CD4-positive, alpha-beta T cell (primary cell): ENCODE results near the gene LRRC45. TPM values are rescaled to one million over a fixed set of nuclear protein-coding genes. Genes with fewer than 3 reads are reported as not detected.

ENCODE experiments used
- ATAC-seq: fragments of 200-7000 bp; cut with Tn5 transposase; one replicate; pipeline ENCODE4 v1.10.0; 2022; ENCODE audit warnings: mild to moderate bottlenecking; ENCODE audit not compliant: poor library complexity
- CTCF ChIA-PET: fragments of 350-600 bp; sonication (Branson Sonifier 250); formaldehyde crosslinking; loops from one replicate; lab custom pipeline; 2021; ENCODE audit warnings: antibody characterized with exemption, inconsistent platforms; lab: Charles Lee
- POLR2A ChIA-PET: fragments of 350-600 bp; sonication (Branson Sonifier 250); formaldehyde crosslinking; loops from one replicate; lab custom pipeline; 2021; ENCODE audit warnings: antibody characterized with exemption, inconsistent platforms; lab: Charles Lee
- DNase-seq, 14 experiments: peaks; one replicate each; pipeline ENCODE4 v3.0.0-alpha.2; 2013 to 2020; ENCODE audit warnings: mixed read lengths in 2 of 14
- H3K27ac ChIP-seq, 2 donors: one replicate each; pipeline versions ENCODE4 v1.5.1 to v1.7.0; 2013; ENCODE audit warnings: low read length in 2 of 2, low read depth in 1 of 2, mild to moderate bottlenecking in 1 of 2
- H3K27me3 ChIP-seq, 2 experiments: 1 replicate in 1 of 2; 2 replicates in 1 of 2; pipeline versions ENCODE4 v1.6.1 to v1.7.0; 2013; ENCODE audit warnings: low read length in 2 of 2, control low read depth in 1 of 2, mild to moderate bottlenecking in 1 of 2, moderate library complexity in 1 of 2; ENCODE audit not compliant: insufficient read depth in 2 of 2, control insufficient read depth in 1 of 2
- H3K36me3 ChIP-seq: one replicate; pipeline ENCODE4 v1.6.1; 2013; ENCODE audit warnings: low read length, control low read depth; ENCODE audit not compliant: insufficient read depth
- H3K4me1 ChIP-seq: one replicate; pipeline ENCODE4 v1.6.1; 2013; ENCODE audit warnings: low read length, control low read depth; ENCODE audit not compliant: insufficient read depth
- H3K4me3 ChIP-seq: one replicate; pipeline ENCODE4 v1.5.1; 2013; ENCODE audit warnings: mild to moderate bottlenecking, low read length, moderate library complexity
- H3K9me3 ChIP-seq, 2 experiments: 1 replicate in 1 of 2; 2 replicates in 1 of 2; pipeline versions ENCODE4 v1.6.1 to v1.7.0; 2013; ENCODE audit warnings: low read length in 2 of 2, mild to moderate bottlenecking in 2 of 2, control low read depth in 1 of 2, moderate library complexity in 1 of 2; ENCODE audit not compliant: control insufficient read depth in 1 of 2, insufficient read depth in 1 of 2
- H3K27ac Mint-ChIP-seq: one replicate; pipeline ENCODE4 v1.8.0; 2020; ENCODE audit warnings: mixed read lengths
- H3K27me3 Mint-ChIP-seq: one replicate; pipeline ENCODE4 v1.8.0; 2021; ENCODE audit warnings: mixed read lengths
- H3K36me3 Mint-ChIP-seq: one replicate; pipeline ENCODE4 v1.8.0; 2021; ENCODE audit warnings: low read depth, mixed read lengths
- H3K4me1 Mint-ChIP-seq: one replicate; pipeline ENCODE4 v1.8.0; 2021; ENCODE audit warnings: low read depth, mixed read lengths
- H3K4me3 Mint-ChIP-seq: one replicate; pipeline ENCODE4 v1.8.0; 2020; ENCODE audit warnings: mild to moderate bottlenecking, mixed read lengths
- H3K9me3 Mint-ChIP-seq: one replicate; pipeline ENCODE4 v1.8.0; 2020; ENCODE audit warnings: mixed read lengths
- CTCF ChIP-seq: fragments of 200-600 bp; IDR thresholded peaks from one replicate; pipeline ENCODE4 v1.8.0; 2022; ENCODE audit warnings: antibody characterized with exemption, mild to moderate bottlenecking
- intact Hi-C, 2 experiments: fragments of 100-400 bp; cut with DNase I in 1 of 2; cut with micrococcal nuclease in 1 of 2; formaldehyde crosslinking; loops; one replicate each; pipeline versions ENCODE4 v1.15.1 to v1.9.0; 2023 to 2025; cut with DNase I, micrococcal nuclease
- total RNA-seq, 174 experiments: library from RNA in 2 of 174; stranded (reverse) in 2 of 174; gene quantifications; one replicate each; pipeline ENCODE4 v1.2.3 and lab custom pipeline; 2021 to 2026

Gene LRRC45
- total RNA-seq, 2 experiments from 2014 or later, result 17.7 to 17.9 TPM

GRCh38 chr17:81999976-82000802 is 22.9 kb upstream of the LRRC45 start:
- no peak overlapping the region for H3K4me3 Mint-ChIP-seq
- H3K4me1 Mint-ChIP-seq, result no peaks in the 10 kb centered on the region
- H3K27ac ChIP-seq, result no peak overlapping the region
- ATAC-seq (no peak), DNase-seq (no peak)
- no peak overlapping the region for H3K4me3 ChIP-seq
- peaks cover 10% of the 10 kb centered on the region for H3K36me3 Mint-ChIP-seq
- H3K27me3 ChIP-seq, result no peaks in the 10 kb centered on the region
- H3K9me3 ChIP-seq, result no peaks in the 10 kb centered on the region
- POLR2A ChIA-PET, result no interaction called here
- no peak for TF ChIP-seq CTCF
- CTCF ChIA-PET, result no interaction called here
- H3K27me3 Mint-ChIP-seq, result no peaks in the 10 kb centered on the region
- intact Hi-C loops, result no loop called here
- no peaks in the 10 kb centered on the region for H3K36me3 ChIP-seq
- no peak overlapping the region for H3K27ac Mint-ChIP-seq
- H3K4me1 ChIP-seq, result no peaks in the 10 kb centered on the region
- no peaks in the 10 kb centered on the region for H3K9me3 Mint-ChIP-seq

DNA sequence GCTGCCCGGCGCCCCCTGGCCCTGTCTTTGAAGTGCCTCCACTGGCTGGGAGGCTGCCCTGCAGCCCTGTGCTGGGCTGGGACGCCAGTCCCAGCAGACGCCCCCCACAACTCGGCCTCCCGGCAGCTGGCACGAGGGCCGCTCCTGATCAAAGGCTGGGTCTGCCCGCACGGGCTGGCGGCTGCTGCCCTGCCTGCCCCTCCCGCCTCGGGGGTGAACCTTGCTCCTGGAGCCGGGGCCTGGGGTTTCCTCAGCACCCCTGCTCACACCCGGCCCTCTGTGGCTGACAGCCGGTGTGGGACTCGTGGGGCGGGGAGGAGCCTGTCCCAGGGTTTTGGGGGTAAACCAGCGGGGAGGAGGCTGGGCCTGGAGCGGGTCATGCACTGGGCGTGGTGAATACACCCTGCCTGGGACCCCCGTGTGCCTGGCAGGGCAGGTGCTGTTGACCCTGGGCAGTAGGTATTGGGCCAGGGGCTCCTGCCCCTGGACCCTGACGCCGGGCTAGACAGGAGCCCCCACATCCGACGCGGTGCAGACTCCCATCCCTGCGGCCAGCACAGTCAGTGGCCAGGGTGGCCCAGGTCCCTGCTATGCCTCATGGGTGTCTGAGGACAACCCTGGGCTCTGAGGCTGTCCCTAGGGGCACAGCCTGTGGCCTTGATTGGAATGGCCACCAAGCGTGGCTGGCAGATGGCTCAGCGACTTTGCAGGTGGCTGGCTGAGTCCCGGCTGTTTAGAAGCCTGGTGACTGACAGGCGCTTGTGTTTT is 22.1 kb upstream of the LRRC45 start:
- DNase-seq (no peak), ATAC-seq (no peak)
- peaks cover 10% of the 10 kb centered on the region for H3K36me3 Mint-ChIP-seq
- Histone ChIP-seq H3K36me3 (no peaks in the 10 kb centered on the region), H3K4me1 (no peaks in the 10 kb centered on the region), H3K27ac (no peak overlapping the region), H3K9me3 (no peaks in the 10 kb centered on the region), H3K4me3 (no peak overlapping the region), H3K27me3 (no peaks in the 10 kb centered on the region)
- no peak for TF ChIP-seq CTCF
- no peaks in the 10 kb centered on the region for H3K27me3 Mint-ChIP-seq
- H3K9me3 Mint-ChIP-seq, result no peaks in the 10 kb centered on the region
- intact Hi-C loops, result no loop called here
- H3K27ac Mint-ChIP-seq, result no peak overlapping the region
- CTCF ChIA-PET, result no interaction called here
- POLR2A ChIA-PET, result no interaction called here
- no peak overlapping the region for H3K4me3 Mint-ChIP-seq
- H3K4me1 Mint-ChIP-seq, result no peaks in the 10 kb centered on the region

- ChIA-PET POLR2A (no interaction called here), CTCF (no interaction called here)
- Histone ChIP-seq H3K27me3 (no peaks in the 10 kb centered on the region), H3K4me1 (no peaks in the 10 kb centered on the region), H3K36me3 (no peaks in the 10 kb centered on the region), H3K27ac (no peak overlapping the region), H3K9me3 (no peaks in the 10 kb centered on the region), H3K4me3 (no peak overlapping the region)
- no peak for DNase-seq
- Mint-ChIP-seq H3K9me3 (no peaks in the 10 kb centered on the region), H3K4me1 (no peaks in the 10 kb centered on the region), H3K27me3 (no peaks in the 10 kb centered on the region), H3K27ac (no peak overlapping the region), H3K36me3 (peaks cover 10% of the 10 kb centered on the region), H3K4me3 (no peak overlapping the region)
- intact Hi-C loops, result no loop called here
- no peak for ATAC-seq
- TF ChIP-seq CTCF, result no peak
These were observed 21.5 kb upstream of the LRRC45 start for GRCh38 chr17:82001571-82002056.
